Natural killer cell (primary cell): Measurements from ENCODE around the gene MED12L. TPM values are rescaled to one million over a fixed set of nuclear protein-coding genes. Genes with fewer than 3 reads are reported as not detected.

Experiments
- ATAC-seq, 3 donors: fragments of 150-1000 bp in 2 of 3; fragments of 200-7000 bp in 1 of 3; cut with Tn5 transposase; 1 replicate in 1 of 3; 2 replicates in 2 of 3; pipeline ENCODE4 v1.10.0; 2021; ENCODE audit warnings: mild to moderate bottlenecking in 2 of 3, moderate library complexity in 2 of 3
- DNase-seq, 2 donors: peaks; one replicate each; pipeline versions ENCODE4 v3.0.0 to v3.0.0-alpha.2; 2013 to 2021; ENCODE audit warnings: mixed read lengths in 1 of 2
- H3K27ac ChIP-seq: one replicate; pipeline ENCODE4 v1.5.1; 2013; ENCODE audit warnings: mild to moderate bottlenecking, low read length
- H3K27me3 ChIP-seq: one replicate; pipeline ENCODE4 v1.6.1; 2013; ENCODE audit warnings: low read length; ENCODE audit not compliant: control insufficient read depth, insufficient read depth
- H3K36me3 ChIP-seq: one replicate; pipeline ENCODE4 v1.6.1; 2013; ENCODE audit warnings: low read length; ENCODE audit not compliant: control insufficient read depth, insufficient read depth
- H3K4me1 ChIP-seq: one replicate; pipeline ENCODE4 v1.6.1; 2013; ENCODE audit warnings: low read length; ENCODE audit not compliant: control insufficient read depth, insufficient read depth
- H3K4me3 ChIP-seq: one replicate; pipeline ENCODE4 v1.5.1; 2013; ENCODE audit warnings: low read length
- H3K9me3 ChIP-seq: one replicate; pipeline ENCODE4 v1.6.1; 2013; ENCODE audit warnings: low read length; ENCODE audit not compliant: control insufficient read depth, insufficient read depth
- H3K27ac Mint-ChIP-seq, 2 donors: one replicate each; pipeline ENCODE4 v1.8.0; 2022; ENCODE audit warnings: mild to moderate bottlenecking in 2 of 2, mixed read lengths in 2 of 2, moderate library complexity in 1 of 2
- H3K27me3 Mint-ChIP-seq, 2 donors: one replicate each; pipeline ENCODE4 v1.8.0; 2022; ENCODE audit warnings: low read depth in 2 of 2, mixed read lengths in 2 of 2
- H3K36me3 Mint-ChIP-seq: one replicate; pipeline ENCODE4 v1.8.0; 2022; ENCODE audit warnings: mixed read lengths
- H3K4me1 Mint-ChIP-seq, 2 donors: one replicate each; pipeline ENCODE4 v1.8.0; 2022; ENCODE audit warnings: mixed read lengths in 2 of 2
- H3K4me3 Mint-ChIP-seq: one replicate; pipeline ENCODE4 v1.8.0; 2022; ENCODE audit warnings: mild to moderate bottlenecking, moderate library complexity, mixed read lengths
- H3K9me3 Mint-ChIP-seq, 2 donors: one replicate each; pipeline ENCODE4 v1.8.0; 2022; ENCODE audit warnings: mixed read lengths in 2 of 2
- WGBS: methylation state at CpG from one replicate; pipeline ENCODE4 v1.1.7; 2013; ENCODE audit warnings: missing lambda C conversion rate; ENCODE audit not compliant: insufficient coverage; 5-methylcytosine and 5-hydroxymethylcytosine counted together
- intact Hi-C: fragments of 100-400 bp; cut with micrococcal nuclease; formaldehyde crosslinking; loops from one replicate; pipeline ENCODE4 v1.14.2; 2022
- total RNA-seq, 4 donors: library from RNA; stranded (reverse); fragments of 120-200 nt in 1 of 4; gene quantifications; one replicate each; pipeline versions ENCODE4 v1.2.3 to v1.2.4, GENCODE V29; 2013 to 2022
- TF ChIP-seq, protein P1 (sequence below): fragments of 200-600 bp; IDR thresholded peaks from one replicate; pipeline ENCODE4 v1.8.0; 2022; ENCODE audit warnings: antibody characterized with exemption

The MED12L gene
- total RNA-seq, 3 donors from 2014 or later (not counting 1 experiment from before 2014, with no cell fraction given) = 3.0 to 6.5 (median 3.0) TPM

DNA sequence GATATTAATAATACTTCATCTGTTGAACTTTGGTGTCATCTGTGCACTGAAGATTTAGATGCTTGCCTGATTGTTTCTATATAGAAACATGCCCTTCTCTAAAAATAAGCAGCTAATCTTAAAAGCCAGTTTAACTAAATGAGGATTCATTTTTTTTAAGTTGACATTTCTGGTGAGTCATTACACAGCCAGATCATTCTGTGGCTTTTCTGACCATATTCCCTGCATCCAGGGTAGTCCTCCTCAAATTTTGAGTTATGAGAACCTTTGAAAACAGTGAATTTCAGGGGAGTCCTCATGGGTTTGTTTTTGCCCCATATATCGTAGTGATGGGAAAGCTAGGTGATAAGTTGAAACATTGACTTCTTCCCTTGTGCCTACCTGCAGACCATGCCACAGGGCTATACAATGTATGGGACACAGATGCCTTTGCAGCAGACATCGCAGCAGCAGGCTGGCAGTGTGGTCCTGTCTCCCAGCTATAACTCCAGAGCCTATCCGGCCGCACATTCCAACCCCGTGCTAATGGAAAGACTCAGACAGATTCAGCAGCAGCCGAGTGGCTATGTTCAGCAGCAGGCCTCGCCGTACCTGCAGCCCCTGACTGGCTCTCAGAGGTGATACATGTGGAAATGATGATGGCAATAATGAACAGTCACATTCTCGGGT, 325.6 kb downstream of the MED12L start:
- no peak overlapping the region for H3K4me3 Mint-ChIP-seq
- no peak overlapping the region for H3K27ac ChIP-seq
- no peaks in the 10 kb centered on the region for H3K9me3 ChIP-seq
- no peaks in the 10 kb centered on the region for H3K36me3 ChIP-seq
- H3K4me1 ChIP-seq = no peaks in the 10 kb centered on the region
- WGBS = 95% methylated on average over 9 of the region's 9 CpGs
- H3K9me3 Mint-ChIP-seq = no peaks in the 10 kb centered on the region
- no peaks in the 10 kb centered on the region for H3K36me3 Mint-ChIP-seq
- TF ChIP-seq, protein P1, sequence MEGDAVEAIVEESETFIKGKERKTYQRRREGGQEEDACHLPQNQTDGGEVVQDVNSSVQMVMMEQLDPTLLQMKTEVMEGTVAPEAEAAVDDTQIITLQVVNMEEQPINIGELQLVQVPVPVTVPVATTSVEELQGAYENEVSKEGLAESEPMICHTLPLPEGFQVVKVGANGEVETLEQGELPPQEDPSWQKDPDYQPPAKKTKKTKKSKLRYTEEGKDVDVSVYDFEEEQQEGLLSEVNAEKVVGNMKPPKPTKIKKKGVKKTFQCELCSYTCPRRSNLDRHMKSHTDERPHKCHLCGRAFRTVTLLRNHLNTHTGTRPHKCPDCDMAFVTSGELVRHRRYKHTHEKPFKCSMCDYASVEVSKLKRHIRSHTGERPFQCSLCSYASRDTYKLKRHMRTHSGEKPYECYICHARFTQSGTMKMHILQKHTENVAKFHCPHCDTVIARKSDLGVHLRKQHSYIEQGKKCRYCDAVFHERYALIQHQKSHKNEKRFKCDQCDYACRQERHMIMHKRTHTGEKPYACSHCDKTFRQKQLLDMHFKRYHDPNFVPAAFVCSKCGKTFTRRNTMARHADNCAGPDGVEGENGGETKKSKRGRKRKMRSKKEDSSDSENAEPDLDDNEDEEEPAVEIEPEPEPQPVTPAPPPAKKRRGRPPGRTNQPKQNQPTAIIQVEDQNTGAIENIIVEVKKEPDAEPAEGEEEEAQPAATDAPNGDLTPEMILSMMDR = no peak
- no peaks in the 10 kb centered on the region for H3K27me3 ChIP-seq
- no peak overlapping the region for H3K27ac Mint-ChIP-seq
- no peak overlapping the region for H3K4me3 ChIP-seq
- ATAC-seq (no peak), DNase-seq (no peak)
- intact Hi-C loops = no loop called here
- H3K4me1 Mint-ChIP-seq = no peaks in the 10 kb centered on the region
- no peaks in the 10 kb centered on the region for H3K27me3 Mint-ChIP-seq

DNA sequence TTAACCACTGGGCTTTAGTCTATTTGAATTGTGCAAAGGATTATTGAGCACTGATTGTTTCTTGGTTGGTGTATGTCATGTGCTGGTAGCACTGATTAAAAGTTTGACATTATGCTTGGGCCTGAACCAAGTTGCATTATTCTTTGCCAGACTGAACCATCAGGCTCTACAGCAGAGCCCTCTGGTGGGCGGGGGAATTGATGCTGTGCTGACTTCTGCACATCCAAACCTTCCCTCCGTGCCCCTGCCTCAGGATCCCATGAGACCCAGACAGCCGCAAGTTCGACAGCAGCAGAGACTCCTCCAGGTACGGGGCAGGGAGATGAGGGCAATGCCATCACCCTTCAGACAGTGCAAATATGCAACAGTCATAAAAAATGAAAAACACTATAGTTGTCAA, 327.5 kb downstream of the MED12L start:
- no peaks in the 10 kb centered on the region for H3K4me1 Mint-ChIP-seq

DNA sequence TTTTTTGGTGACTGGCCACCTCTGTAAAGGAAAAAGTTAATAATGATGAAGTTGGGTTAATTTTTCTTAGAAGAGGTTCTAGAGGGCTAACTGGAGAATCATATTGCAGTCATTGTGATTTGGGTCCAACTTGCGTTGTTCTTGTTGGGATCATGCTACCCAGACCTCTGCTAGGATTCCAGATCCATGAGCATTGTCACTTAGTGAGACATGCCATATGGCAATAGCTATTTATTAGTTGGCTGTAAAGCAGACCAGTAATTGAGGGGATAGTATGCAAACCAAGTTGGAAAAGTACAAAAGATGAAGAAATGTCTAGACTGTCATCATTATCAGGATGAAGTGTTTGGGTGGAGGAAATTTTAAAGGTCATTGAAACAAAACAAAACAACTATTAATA, 329.8 kb downstream of the MED12L start:
- no peak for ATAC-seq
- no peaks in the 10 kb centered on the region for H3K4me1 ChIP-seq
- H3K36me3 ChIP-seq = no peaks in the 10 kb centered on the region
- H3K9me3 ChIP-seq = no peaks in the 10 kb centered on the region
- H3K27me3 ChIP-seq = no peaks in the 10 kb centered on the region
- H3K36me3 Mint-ChIP-seq = no peaks in the 10 kb centered on the region
- intact Hi-C loops = no loop called here
- H3K27ac Mint-ChIP-seq = no peak overlapping the region
- 90% methylated on average over 1 of the region's 1 CpG for WGBS
- no peak overlapping the region for H3K27ac ChIP-seq
- no peaks in the 10 kb centered on the region for H3K9me3 Mint-ChIP-seq
- TF ChIP-seq, protein P1 = no peak
- H3K4me3 Mint-ChIP-seq = no peak overlapping the region
- no peaks in the 10 kb centered on the region for H3K27me3 Mint-ChIP-seq
- H3K4me1 Mint-ChIP-seq = no peaks in the 10 kb centered on the region
- no peak for DNase-seq
- no peak overlapping the region for H3K4me3 ChIP-seq

More for the DNA sequence above, 327.5 kb downstream of the MED12L start:
- WGBS = 89% methylated on average over 5 of the region's 5 CpGs
- Histone ChIP-seq H3K9me3 (no peaks in the 10 kb centered on the region), H3K27ac (no peak overlapping the region), H3K4me3 (no peak overlapping the region), H3K4me1 (no peaks in the 10 kb centered on the region), H3K36me3 (no peaks in the 10 kb centered on the region), H3K27me3 (no peaks in the 10 kb centered on the region)
- no peak for DNase-seq
- intact Hi-C loops = no loop called here
- no peak for ATAC-seq
- TF ChIP-seq, protein P1 = no peak
- Mint-ChIP-seq H3K36me3 (no peaks in the 10 kb centered on the region), H3K9me3 (no peaks in the 10 kb centered on the region), H3K27ac (no peak overlapping the region), H3K27me3 (no peaks in the 10 kb centered on the region), H3K4me3 (no peak overlapping the region)

DNA sequence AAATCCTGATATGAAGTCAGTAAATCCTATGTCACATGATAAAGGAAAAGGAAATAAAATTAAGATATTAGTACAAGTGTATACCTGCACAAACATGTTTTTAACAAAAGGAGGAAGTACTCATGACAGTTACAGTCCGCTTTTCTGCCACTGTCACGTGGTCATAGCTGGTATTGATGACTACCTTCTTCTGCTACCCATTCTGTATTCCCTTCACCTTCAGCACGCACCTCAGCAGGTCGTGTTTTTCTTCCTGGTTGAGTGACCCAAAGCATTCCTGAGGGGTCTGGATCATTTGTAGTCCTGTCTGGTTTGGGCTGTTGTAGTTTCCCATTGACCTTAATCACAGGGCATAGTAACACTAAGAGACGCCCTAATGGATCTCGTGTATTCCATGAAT, 334.3 kb downstream of the MED12L start:
- H3K4me3 Mint-ChIP-seq = no peak overlapping the region
- H3K36me3 Mint-ChIP-seq = no peaks in the 10 kb centered on the region
- Histone ChIP-seq H3K27ac (no peak overlapping the region), H3K27me3 (no peaks in the 10 kb centered on the region), H3K36me3 (no peaks in the 10 kb centered on the region), H3K4me1 (no peaks in the 10 kb centered on the region), H3K4me3 (no peak overlapping the region), H3K9me3 (no peaks in the 10 kb centered on the region)
- intact Hi-C loops = no loop called here
- ATAC-seq = no peak
- peaks cover 0 to 4% of the 10 kb centered on the region in 2 donors for H3K4me1 Mint-ChIP-seq
- WGBS = 79% methylated on average over 4 of the region's 6 CpGs
- no peak for DNase-seq
- no peaks in the 10 kb centered on the region for H3K27me3 Mint-ChIP-seq
- no peak overlapping the region for H3K27ac Mint-ChIP-seq
- H3K9me3 Mint-ChIP-seq = no peaks in the 10 kb centered on the region
- TF ChIP-seq, protein P1 = no peak
